ENCODE results near the gene GTPBP8. TPM values are rescaled to one million over a fixed set of nuclear protein-coding genes. Genes with fewer than 3 reads are reported as not detected.

The GTPBP8 gene
- total and polyA plus RNA-seq, 2 of the 13 experiments (the other 11 are each of a cell fraction or from before 2014, with no cell fraction given) = 12.5 to 16.7 TPM

DNA sequence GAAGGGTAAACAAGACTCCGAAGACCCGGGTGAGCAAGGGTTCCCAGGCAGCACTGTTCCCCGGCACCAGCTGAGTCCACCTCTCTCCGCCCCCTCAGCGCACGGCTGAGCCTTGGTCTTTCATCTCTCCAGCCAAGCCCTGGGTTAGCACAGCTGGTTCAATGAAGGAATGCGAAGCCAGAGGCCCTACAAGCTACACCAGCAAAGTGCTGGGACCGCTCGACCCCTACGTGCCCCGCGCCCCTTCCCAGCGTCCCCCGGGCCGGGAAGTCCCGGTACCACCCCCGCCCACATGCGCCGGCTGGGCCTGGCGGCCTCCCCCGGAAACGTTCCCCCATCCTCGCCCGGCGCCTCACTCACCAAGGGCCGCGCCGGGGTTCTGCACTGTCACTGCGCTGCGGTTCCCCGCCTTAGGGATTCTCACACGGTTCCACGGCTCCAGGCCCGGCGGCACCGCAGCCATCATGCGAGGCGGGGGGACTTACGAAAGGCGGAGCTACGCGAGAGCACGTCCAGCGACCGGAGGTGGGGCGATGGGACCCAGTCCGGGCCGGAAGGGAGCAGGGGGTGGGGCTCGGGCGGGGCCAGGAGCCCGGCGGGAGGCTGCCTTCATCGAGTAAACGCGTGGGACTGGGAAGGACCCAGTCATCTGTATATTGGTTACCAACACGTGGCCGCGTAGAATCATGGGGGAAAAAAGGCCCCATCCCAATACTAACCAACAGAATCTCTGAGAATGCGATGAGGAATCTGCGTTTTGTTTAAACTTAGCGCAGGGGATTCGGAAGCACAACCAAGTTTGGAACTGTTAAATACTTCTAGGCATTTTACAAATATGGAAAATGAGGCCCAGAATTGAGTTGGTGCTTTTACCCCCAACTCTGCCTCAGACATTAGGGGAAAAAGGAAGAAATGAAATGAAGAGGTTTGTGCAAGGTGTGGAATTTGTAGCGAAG lies 28.7 kb downstream of the GTPBP8 start (continued):
- TF ChIP-seq ZBTB8A (CRISPR knock-in tag; IDR thresholded peaks at IDR 0.05; ENCODE audit: borderline replicate concordance, low read depth) (no peak), TBX2 (CRISPR knock-in tag; IDR thresholded peaks at IDR 0.05; ENCODE audit: borderline replicate concordance) (peak; percentile 88), TMF1 (CRISPR knock-in tag; IDR thresholded peaks at IDR 0.05; ENCODE audit: low read depth) (peak; percentile 47; the same call in 1 of the 2 replicates), ZBTB21 (CRISPR knock-in tag; IDR thresholded peaks at IDR 0.05) (no peak), ZNF263 (CRISPR knock-in tag; IDR thresholded peaks at IDR 0.05) (no peak), ZNF747 (CRISPR knock-in tag; IDR thresholded peaks at IDR 0.05; ENCODE audit: borderline replicate concordance) (peak; percentile 89), ZZZ3 (CRISPR knock-in tag; IDR thresholded peaks at IDR 0.05; ENCODE audit: borderline replicate concordance) (peak; percentile 93; the same call in 1 of the 2 replicates), CEBPG (CRISPR knock-in tag; IDR thresholded peaks at IDR 0.05) (peak; percentile 61; the same call in 1 of the 2 replicates), ZNF256 (CRISPR knock-in tag; conservative IDR thresholded peaks at IDR 0.05) (peak; percentile 16; the same call in 1 of the 2 replicates), SOX5 (CRISPR knock-in tag; IDR thresholded peaks at IDR 0.05; ENCODE audit: borderline replicate concordance) (peak; percentile 30; the same call in 1 of the 2 replicates), NAIF1 (CRISPR knock-in tag; IDR thresholded peaks at IDR 0.05; ENCODE audit: borderline replicate concordance) (0 out of 2 replicates have a peak, but pooled peaks have one; percentile 44), LCORL (IDR thresholded peaks at IDR 0.05) (no peak), LCORL (CRISPR knock-in tag; IDR thresholded peaks at IDR 0.05) (peak; percentile 39; the same call in 1 of the 2 replicates), KLF13 (CRISPR knock-in tag; IDR thresholded peaks at IDR 0.05) (0 out of 2 replicates have a peak, but pooled peaks have one; percentile 61), ZKSCAN1 (IDR thresholded peaks at IDR 0.05; ENCODE audit: low read length) (no peak)
- TF ChIP-seq, protein P1, sequence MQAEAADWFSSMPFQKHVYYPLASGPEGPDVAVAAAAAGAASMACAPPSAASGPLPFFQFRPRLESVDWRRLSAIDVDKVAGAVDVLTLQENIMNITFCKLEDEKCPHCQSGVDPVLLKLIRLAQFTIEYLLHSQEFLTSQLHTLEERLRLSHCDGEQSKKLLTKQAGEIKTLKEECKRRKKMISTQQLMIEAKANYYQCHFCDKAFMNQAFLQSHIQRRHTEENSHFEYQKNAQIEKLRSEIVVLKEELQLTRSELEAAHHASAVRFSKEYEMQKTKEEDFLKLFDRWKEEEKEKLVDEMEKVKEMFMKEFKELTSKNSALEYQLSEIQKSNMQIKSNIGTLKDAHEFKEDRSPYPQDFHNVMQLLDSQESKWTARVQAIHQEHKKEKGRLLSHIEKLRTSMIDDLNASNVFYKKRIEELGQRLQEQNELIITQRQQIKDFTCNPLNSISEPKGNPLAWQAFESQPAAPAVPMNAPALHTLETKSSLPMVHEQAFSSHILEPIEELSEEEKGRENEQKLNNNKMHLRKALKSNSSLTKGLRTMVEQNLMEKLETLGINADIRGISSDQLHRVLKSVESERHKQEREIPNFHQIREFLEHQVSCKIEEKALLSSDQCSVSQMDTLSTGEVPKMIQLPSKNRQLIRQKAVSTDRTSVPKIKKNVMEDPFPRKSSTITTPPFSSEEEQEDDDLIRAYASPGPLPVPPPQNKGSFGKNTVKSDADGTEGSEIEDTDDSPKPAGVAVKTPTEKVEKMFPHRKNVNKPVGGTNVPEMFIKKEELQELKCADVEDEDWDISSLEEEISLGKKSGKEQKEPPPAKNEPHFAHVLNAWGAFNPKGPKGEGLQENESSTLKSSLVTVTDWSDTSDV (CRISPR knock-in tag; IDR thresholded peaks at IDR 0.05) = no peak; the same call in 1 of the 2 replicates
- TF ChIP-seq, protein P2, sequence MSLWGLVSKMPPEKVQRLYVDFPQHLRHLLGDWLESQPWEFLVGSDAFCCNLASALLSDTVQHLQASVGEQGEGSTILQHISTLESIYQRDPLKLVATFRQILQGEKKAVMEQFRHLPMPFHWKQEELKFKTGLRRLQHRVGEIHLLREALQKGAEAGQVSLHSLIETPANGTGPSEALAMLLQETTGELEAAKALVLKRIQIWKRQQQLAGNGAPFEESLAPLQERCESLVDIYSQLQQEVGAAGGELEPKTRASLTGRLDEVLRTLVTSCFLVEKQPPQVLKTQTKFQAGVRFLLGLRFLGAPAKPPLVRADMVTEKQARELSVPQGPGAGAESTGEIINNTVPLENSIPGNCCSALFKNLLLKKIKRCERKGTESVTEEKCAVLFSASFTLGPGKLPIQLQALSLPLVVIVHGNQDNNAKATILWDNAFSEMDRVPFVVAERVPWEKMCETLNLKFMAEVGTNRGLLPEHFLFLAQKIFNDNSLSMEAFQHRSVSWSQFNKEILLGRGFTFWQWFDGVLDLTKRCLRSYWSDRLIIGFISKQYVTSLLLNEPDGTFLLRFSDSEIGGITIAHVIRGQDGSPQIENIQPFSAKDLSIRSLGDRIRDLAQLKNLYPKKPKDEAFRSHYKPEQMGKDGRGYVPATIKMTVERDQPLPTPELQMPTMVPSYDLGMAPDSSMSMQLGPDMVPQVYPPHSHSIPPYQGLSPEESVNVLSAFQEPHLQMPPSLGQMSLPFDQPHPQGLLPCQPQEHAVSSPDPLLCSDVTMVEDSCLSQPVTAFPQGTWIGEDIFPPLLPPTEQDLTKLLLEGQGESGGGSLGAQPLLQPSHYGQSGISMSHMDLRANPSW (CRISPR knock-in tag; IDR thresholded peaks at IDR 0.05; ENCODE audit: borderline replicate concordance) = 0 out of 2 replicates have a peak, but pooled peaks have one; percentile 26
- TF ChIP-seq, protein P3, sequence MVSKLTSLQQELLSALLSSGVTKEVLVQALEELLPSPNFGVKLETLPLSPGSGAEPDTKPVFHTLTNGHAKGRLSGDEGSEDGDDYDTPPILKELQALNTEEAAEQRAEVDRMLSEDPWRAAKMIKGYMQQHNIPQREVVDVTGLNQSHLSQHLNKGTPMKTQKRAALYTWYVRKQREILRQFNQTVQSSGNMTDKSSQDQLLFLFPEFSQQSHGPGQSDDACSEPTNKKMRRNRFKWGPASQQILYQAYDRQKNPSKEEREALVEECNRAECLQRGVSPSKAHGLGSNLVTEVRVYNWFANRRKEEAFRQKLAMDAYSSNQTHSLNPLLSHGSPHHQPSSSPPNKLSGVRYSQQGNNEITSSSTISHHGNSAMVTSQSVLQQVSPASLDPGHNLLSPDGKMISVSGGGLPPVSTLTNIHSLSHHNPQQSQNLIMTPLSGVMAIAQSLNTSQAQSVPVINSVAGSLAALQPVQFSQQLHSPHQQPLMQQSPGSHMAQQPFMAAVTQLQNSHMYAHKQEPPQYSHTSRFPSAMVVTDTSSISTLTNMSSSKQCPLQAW (CRISPR knock-in tag; IDR thresholded peaks at IDR 0.05) = peak; percentile 81
- TF ChIP-seq, protein P4, sequence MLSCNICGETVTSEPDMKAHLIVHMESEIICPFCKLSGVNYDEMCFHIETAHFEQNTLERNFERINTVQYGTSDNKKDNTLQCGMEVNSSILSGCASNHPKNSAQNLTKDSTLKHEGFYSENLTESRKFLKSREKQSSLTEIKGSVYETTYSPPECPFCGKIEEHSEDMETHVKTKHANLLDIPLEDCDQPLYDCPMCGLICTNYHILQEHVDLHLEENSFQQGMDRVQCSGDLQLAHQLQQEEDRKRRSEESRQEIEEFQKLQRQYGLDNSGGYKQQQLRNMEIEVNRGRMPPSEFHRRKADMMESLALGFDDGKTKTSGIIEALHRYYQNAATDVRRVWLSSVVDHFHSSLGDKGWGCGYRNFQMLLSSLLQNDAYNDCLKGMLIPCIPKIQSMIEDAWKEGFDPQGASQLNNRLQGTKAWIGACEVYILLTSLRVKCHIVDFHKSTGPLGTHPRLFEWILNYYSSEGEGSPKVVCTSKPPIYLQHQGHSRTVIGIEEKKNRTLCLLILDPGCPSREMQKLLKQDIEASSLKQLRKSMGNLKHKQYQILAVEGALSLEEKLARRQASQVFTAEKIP (CRISPR knock-in tag; IDR thresholded peaks at IDR 0.05; ENCODE audit: borderline replicate concordance) = no peak
